Esophagus squamous epithelium (tissue), 4 donors: ENCODE results near the gene DNAH2.

ENCODE experiments used
- POLR2A ChIP-seq, 4 donors: fragments of 450-650 bp; IDR thresholded peaks; one replicate each; pipeline ENCODE4 v1.6.1; 2017; ENCODE audit warnings: antibody characterized with exemption in 4 of 4, mild to moderate bottlenecking in 4 of 4, moderate library complexity in 3 of 4
- TF ChIP-seq, protein P1 (sequence below), 6 experiments: fragments of 450-650 bp in 4 of 6; fragments of 200-600 bp in 2 of 6; sonication (generic) in 2 of 6; IDR thresholded peaks; one replicate each; pipeline ENCODE4 v1.5.1; 2016 to 2019; ENCODE audit warnings: antibody characterized with exemption in 6 of 6, mild to moderate bottlenecking in 4 of 6, moderate library complexity in 4 of 6

DNA sequence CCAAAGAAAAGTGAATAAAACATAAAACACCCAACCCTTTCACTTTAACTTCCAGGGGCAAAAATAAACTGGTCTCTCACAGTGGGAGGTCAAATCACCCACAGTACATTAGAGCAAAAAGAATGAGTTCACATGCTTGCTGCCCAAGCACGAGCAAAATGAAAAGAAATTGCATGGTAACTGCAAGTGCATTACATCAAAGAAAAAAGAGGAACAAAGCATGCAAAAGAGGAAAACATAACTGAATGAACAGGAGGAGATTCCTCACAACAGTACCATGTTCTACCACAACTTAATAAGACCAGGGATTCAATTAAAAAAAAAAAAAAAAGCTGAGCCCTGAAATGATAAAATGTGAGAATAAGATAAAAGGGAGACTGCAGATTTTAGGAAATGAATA is 12.3 kb downstream of the DNAH2 start:
- TF ChIP-seq, protein P1, sequence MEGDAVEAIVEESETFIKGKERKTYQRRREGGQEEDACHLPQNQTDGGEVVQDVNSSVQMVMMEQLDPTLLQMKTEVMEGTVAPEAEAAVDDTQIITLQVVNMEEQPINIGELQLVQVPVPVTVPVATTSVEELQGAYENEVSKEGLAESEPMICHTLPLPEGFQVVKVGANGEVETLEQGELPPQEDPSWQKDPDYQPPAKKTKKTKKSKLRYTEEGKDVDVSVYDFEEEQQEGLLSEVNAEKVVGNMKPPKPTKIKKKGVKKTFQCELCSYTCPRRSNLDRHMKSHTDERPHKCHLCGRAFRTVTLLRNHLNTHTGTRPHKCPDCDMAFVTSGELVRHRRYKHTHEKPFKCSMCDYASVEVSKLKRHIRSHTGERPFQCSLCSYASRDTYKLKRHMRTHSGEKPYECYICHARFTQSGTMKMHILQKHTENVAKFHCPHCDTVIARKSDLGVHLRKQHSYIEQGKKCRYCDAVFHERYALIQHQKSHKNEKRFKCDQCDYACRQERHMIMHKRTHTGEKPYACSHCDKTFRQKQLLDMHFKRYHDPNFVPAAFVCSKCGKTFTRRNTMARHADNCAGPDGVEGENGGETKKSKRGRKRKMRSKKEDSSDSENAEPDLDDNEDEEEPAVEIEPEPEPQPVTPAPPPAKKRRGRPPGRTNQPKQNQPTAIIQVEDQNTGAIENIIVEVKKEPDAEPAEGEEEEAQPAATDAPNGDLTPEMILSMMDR (IDR thresholded peaks at IDR 0.05), result no peak
- TF ChIP-seq POLR2A (IDR thresholded peaks at IDR 0.05), result no peak
